GM21576 (cell line): Measurements from ENCODE around the gene ISG15.
"Not testable (repeated sequence)": the region's sequence is repeated elsewhere in the genome, so short reads cannot be mapped to it uniquely, and the experiment has no call there.

ENCODE experiments used
- ATAC-seq: cut with Tn5 transposase; IDR thresholded peaks from one replicate; pipeline ENCODE4 v1.9.1; 2021; ENCODE audit warnings: mild to moderate bottlenecking, moderate library complexity; ENCODE audit not compliant: unreplicated experiment

The ISG15 gene

DNA sequence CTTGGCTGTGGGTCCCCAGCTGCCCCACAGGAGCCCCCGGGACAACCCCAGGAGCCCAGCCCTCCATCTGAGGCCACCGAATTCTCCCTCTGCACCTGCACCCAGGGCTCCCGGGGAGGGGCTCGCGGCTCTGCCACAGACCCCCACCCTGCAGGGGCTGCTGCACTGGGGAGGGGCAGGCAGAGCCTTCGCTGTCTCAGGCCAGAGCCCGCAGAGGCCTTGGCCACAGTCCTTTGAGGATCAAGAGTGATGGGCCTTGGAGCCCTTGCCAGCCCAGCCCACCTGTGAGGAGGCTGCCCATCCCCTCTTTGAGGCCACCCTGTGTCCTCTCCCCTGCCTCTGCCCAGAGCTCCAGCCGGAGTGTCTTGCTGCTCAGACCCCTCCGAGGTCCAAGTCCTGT, 37.9 kb upstream of the ISG15 start:
- no peak for ATAC-seq

DNA sequence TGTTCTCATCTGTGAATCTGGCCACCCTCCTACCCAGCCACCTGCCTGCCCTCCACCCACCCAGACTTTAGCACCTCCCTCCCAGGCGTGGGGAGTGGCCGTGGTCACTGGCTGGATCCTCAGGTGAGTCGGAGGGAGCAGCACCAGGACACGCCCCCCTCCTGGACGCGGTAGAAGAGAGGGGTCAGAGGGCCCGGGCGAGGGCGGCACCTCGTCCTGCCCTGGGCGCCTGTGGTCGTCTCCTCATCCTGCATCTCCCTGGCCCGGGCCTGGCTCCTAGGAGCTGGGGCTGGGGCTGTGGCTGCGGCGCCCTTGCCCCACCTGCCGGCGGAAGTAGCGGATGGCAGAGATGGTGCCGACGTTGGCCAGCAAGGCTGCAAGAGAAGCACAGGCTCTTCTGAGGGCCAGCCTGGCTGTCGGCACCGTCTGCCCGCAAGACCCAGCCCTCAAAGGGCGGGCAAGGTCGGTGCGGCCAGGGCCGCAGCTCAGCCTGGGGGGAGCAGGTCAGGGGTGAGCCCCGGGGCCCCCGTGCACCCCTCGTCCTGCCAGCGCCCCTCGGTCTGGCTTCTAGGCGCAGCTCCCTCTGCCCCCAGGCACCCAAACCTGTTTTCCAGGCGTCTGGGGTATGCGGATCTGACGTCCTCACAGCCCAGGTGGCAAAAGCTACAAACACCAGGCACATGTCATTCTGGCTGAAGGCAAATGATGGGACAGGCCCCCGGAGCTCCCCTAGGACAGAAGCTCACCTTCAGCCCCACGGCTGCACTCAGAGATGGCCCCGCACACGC, 37.2 kb upstream of the ISG15 start:
- ATAC-seq = no peak

DNA sequence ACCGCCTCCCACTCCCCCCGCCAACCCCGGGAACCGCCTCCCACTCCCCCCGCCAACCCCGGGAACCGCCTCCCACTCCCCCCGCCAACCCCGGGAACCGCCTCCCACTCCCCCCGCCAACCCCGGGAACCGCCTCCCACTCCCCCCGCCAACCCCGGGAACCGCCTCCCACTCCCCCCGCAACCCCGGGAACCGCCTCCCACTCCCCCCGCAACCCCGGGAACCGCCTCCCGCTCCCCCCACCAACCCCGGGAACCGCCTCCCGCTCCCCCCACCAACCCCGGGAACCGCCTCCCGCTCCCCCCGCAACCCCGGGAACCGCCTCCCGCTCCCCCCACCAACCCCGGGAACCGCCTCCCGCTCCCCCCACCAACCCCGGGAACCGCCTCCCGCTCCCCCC, 36.5 kb upstream of the ISG15 start:
- ATAC-seq = not testable (repeated sequence)

DNA sequence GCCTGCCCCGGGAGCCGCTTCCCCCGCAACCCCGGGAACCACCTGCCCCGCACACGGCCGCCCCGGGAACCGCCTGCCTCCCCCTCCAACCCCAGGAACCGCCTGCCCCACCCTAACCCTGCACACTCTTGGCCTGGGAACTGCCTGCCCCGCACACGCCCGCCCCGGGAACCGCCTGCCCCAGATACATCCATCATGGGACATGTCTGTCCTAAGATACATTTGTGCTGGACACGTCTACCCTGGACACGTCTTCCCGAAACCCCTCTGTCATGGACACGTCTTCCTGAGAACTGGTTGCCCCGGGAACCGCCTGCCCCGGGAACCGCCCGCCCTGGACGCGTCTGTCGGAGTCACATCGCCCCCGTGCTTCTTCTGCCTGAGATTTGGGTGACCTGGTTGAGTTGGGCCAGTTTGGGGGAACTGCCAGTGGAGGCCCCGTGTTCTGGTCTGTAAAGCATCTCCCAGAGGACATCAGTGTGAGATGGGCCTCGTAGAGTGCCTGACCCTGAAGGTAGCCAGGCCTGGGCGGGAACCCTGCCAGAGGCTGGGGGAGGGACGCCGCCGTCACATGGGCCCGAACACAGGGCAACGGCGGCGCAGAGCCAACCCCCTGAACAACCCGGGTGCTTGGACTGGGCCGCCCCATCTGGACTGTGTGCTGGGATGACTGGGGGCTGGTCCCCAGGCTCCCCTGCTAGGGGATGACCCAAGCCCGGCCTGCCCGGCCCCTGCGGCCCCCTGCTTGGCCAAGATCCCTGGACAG, 35.0 kb upstream of the ISG15 start:
- ATAC-seq = no peak

DNA sequence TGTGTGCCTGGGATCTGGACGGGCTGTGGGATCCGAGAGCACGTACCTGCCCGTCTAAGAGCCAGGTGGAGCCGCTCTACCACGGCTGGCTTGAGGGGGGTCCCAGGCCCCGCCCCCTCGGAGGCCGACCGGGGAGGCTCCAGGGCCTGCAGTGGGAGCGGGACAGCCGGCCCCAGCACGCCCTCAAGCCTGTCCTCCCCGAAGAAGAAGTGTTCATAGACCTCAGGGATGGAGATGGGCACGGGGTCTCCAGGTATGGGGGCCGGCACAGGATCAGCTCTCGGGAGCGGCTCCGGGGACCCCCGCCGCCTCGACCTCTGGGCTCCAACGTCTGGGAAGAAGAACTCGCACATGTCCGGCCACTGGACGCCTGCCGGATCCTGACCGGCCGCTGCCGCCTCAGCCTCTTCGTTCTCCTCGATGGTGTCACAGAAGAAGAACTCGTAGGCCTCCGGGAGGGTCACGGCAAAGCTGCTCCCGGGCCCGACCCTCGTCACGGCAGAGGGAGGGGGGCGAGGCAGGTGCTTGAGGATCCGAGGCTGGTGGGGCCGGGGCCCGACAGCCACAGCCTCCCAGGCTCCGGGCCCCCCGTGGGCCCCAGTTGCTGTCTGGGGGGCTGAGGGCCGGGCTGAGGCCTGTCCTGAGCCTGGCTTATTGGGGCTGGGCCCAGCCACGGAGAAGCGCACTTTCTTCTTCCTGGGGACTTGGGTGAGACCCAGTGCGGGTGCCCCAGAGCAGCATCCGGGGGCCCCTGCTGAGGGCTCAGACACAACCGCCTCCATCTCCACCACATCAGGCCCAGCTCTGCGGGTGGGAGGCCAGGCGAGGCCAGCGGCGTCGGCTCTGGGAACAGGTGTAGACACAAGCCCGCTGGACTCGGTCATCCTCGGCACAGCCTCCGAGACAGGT, 34.2 kb upstream of the ISG15 start:
- ATAC-seq = no peak

DNA sequence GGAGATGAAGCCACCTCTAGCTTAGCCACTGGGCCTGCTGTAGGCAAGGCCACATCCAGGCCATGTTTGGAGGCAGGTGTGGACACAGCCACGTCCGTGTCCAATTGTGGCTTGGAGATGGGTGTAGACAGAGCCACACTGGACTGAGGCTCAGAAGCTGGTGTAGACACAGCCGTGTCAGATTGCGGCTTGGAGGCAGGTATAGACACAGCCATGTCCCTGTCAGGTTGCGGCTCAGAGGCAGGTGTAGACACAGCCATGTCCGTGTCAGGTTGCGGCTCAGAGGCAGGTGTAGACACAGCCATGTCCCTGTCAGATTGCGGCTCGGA, 33.6 kb upstream of the ISG15 start:
- no peak for ATAC-seq

DNA sequence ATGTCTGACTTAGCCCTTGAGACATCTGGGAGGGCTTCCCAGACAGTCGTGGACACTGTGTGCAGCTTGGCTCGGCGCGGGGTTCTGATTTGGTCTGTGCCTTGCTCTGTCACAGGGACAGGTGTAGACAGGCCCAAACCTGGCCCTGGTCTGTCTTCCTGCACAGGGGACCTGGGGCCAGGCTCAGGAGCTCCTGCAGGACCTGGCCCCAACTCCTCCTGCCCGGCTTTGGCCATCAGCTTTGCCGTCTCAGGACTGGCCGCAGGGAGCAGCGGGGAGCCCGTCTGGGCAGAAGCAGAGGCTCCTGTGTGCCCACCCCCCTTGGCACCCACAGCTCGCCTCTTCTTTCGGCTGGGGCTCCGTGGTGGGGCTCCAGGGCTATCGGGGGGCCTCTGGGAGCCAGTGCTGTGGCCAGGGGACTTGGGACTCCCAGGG, 33.1 kb upstream of the ISG15 start:
- ATAC-seq = no peak

DNA sequence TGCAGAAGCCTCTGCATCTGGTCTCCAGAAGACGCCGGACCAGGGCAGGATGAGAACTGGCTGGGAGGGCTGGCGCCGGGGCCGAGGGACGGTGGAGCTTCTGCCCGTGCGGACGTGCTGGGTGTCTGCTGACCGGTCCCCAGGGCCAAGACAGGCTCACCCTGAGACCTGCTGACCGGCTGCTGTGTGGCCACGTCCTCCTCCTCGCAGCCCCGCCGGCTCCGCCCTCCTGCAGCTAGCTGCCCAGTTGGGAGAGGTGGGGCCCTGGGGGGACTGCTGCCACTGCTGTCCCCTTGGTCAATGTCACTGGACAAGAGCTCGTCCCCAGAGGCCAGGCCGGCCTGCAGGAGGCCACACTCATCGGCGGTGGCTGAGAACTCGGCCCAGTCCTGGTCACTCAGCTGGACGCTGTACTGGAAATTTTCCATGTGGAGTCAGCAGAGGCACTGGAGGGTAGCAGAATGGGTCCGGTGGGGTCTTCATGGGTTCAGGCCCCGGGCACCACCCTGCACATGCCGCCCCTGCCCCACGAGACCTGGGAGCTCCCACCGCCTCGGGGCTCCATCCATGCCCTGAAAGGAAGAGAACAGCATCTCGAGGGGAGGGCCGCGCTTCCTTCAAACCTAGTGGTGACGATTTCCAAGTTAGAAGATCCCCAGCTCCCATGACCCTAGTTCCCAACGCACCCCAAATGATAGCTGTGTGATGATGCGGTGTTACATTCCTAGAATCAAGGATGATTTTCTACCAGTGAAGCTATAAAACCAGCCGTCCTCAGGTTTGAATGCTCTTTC, 32.5 kb upstream of the ISG15 start:
- ATAC-seq = no peak

DNA sequence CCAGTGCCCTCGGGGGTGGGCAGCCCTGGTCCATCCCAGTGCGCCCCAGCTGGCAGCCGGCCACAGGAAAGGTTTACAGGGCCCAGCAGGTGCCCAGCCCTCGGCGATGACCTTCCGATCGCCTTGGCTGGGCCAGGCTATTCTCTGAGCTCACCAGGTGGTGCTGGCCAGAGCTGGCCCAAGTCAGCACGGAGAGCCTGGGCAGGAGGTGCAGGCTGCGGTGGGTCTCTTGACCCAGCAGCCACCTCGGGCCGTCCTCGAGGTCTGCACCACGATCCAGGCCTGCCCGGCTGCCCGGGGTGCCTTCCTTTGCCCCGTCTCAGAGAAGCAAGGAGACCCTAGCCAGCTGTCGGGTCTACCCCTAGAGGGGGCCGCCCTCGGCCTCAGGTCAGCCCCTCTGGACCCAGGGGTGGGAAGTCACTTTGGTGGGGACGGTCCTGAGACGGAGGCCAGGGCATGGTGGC, 31.8 kb upstream of the ISG15 start:
- ATAC-seq = no peak

DNA sequence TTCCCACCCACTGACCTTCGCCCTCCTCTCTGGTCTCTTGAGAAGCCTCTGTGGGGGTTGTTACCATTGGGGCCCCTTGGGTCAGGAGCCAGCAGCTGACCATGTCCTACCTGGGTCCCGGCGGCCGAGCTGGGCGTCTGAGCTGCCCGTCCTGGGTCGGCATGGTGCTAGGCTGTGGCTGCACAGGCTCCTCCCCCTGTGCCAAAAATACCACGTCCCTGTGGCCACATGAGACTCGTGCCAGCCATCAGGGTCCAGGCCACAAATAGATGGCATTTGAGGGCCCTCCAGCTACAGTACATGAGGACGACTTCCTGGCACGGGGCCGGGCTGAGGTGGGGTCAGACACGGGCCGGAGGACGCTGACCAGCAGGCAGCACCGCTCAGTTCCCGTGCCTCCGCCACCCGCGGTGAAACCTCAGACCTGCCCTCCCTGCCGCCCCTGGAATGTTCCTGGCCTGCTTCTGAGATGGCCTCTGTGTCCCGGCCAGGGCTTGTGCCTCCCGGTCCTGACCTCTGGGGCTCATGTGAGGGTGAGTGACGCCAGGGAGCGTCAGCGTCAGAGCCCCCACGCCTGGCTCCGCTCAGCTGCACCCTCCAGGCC, 31.2 kb upstream of the ISG15 start, which contains the start of gene PERM1:
Gene PERM1 (minus strand): TSS at position 139 of the 604 bp plus-strand sequence. CDS start 1,064 bp downstream, outside the sequence.
- no peak for ATAC-seq

DNA sequence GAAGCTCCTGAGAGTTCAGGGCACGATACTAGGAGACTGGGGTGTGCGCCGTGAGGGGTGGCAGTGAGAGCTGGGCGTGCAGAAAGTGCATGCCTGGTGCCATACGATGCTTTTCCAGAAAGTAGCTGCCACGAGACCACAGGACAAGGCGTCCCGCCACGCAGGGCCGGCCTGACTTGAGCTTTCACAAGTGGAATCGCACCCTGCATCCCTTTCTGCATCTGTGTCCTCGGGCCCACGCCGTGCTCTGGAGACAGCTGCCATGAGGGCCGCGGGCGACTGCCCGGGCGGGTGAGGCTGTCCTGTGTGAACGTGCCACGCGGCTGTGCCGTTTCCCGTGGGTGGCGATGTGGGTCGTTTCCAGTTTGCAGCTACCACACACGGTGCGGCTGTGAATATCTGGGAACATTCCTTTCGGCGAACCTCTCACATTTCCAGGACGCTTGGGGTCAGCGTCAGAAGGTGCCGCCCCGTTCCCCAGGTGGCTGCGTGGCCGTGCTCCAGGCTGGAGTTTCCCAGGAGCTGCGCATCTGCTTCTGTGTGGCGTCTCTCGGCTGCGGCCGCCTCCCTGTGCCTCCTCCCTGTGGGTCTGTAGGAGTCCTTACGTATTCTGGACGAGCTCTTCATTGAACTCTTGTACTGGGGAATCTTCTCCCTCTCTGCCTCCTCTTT, 30.4 kb upstream of the ISG15 start:
- no peak for ATAC-seq

DNA sequence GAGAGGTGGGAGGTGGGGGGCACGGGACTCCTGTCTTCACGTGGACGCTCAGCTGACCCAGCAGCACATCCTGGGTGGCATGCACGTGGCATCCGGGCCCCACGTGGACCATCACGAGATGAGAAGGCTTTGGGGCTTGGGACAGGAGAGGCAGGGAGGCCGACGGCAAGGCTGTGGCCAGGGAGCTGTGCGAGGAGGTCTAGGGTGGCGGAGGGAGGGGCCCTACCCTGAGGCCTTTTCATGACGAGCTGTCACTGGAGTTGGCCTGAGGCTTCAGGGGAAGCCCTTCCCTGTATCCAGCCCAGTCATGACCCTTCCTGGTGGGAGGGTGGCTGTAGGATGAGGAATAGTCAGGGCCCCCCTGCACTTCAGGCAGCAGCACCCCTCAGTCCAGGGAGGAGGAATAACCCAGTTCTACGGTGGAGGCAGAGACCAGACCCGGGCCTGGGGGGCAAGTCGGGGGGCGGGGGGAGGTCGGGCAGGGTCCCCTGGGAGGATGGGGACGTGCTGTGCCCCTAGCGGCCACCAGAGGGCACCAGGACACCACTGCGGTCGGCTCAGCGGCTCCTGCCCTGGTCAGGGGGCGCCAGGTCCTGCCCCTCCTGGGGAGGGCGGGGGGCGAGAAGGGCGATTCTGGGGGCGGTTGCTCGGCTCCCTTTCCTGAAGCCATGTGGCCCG, 29.4 kb upstream of the ISG15 start:
- no peak for ATAC-seq

DNA sequence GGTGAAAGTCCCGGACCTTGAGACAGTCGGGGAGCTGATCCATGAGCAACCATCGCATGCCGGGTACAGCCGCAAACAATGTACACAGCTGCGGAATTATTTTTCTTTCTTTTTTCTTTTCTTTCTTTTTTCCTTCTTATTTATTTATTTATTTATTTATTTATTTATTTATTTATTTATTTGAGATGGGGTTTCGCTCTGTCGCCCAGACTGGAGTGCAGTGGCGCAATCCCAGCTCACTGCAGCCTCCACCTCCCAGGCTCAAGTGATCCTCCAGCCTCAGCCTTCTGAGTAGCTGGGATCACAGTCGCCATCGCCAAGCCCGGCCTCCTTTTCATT, 28.9 kb upstream of the ISG15 start:
- ATAC-seq = no peak

DNA sequence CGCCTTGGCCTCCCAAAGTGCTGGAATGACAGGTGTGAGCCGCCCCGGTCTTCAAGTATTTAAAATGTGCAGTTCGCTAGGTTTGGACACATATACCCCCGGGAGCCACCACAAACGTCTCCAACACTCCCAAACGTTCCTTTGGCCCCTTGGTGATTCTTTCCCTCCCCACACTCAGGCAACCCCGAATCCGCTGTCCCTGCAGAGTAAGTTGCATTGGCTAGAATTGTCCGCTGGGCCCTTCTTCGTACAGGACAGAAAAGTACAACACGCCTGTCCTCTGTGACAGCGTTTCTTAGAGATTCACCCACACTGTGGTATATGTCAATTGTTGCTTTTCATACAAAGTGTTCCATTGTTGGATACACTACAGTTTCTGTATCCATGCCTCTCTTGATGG, 28.2 kb upstream of the ISG15 start:
- ATAC-seq = no peak

DNA sequence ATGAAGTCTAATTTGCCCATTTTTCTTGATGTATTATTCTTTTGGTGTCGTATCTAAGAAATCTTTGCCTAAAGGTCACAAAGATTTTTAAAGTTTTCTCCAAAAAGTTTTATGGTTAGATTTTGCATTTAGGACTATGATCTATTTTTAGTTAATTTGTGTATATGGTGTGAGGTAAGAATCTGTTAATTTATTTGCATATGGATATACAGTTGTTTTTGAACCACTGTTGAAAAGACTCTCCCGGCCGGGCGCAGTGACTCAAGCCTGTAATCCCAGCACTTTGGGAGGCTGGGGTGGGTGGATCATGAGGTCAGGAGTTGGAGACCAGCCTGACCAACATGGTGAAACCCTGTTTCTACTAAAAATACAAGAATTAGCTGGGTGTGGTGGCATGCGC, 25.2 kb upstream of the ISG15 start:
- ATAC-seq = not testable (repeated sequence)

DNA sequence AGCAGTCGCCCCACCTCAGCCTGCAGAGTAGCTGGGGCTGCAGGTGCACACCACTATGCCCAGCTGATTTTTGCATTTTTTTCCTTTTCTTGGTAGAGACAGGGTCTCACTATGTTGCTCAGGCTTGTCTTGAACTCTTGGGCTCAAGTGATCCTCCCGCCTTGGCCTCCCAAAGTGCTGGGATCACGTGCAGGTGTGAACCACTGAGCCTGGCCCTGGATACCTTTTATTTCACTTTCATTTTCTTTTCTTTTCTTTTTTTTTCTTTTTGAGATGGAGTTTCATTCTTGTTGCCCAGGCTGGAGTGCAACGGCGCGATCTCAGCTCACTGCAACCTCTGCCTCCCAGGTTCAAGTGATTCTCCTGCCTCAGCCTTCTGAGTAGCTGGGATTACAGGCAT, 22.0 kb upstream of the ISG15 start:
- not testable (repeated sequence) for ATAC-seq

DNA sequence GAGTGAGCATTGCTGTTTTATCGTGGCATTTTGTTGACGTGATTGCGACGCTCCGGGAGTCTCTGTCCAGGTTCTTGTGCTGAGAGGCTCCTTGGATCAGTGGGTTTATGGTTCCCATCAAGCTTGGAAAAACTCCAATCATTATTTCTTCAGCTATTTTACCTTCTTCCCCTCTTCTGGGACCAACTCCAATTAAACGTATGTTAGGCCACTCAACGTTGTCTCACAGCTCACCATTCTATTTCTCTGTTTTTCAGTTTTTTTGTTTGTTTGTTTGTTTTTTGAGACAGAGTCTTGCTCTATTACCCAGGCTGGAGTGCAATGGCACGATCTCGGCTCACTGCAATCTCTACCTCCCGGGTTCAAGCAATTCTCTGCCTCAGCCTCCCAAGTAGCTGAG, 21.4 kb upstream of the ISG15 start:
- ATAC-seq = no peak

DNA sequence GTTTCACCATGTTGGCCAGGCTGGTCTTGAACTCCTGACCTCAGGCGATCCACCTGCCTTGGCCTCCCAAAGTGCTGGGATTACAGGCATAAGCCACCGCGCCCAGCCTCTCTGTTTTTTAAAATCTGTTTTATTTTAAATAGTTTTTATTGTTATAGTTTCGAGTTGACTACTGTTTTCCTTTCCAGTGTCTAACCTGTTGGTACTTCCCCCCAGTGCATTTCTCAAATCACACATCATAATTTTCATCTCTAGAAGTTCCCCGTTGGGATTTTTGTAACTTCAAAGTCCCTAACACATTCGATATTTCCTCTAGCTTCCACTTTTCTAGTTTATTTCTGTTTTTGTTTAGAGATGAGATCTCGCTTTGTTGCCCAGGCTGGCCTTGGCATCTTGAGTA, 20.9 kb upstream of the ISG15 start:
- no peak for ATAC-seq

DNA sequence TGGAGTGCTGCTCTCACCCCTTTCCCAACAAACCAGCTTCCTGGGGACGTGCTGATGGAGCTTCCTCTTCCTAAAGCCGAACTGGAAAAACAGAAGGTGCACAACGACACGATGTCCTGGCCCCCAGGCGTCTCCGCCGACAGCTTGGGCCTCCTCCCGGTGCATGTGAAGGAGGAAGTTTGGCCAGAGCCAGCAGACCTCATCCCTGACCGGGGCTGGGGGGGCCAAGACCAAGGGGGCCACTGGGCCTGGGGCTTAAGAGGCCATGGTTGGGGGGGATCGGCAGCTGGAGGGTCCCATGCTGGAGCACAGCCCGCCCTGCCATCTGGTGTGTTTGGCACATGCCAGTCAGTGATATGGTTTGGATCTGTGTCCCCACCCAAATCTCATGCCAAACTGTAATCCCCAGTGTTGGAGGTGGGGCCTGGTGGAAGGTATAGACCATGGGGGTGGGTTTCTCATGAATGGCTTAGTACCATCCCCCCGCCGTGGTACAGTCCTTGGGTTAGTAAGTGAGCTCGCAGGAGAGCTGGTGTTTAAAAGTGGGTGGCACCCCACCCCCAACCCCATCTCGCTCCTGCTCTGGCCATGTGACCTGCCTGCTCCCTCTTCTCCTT, 19.8 kb upstream of the ISG15 start:
- ATAC-seq = no peak
